ENCODE data around the gene KCNJ5.

- no peak for TF ChIP-seq POLR2AphosphoS5 (IDR thresholded peaks at IDR 0.05; ENCODE audit: low read depth)
- no peak for TF ChIP-seq GABPA (IDR thresholded peaks at IDR 0.05; ENCODE audit: low read depth)
- no peak for TF ChIP-seq CTCF (IDR thresholded peaks at IDR 0.05; ENCODE audit: insufficient read depth, low read length)
- no peak for TF ChIP-seq REST (IDR thresholded peaks at IDR 0.05; ENCODE audit: insufficient replicate concordance, low read depth)
- TF ChIP-seq SPI1 (IDR thresholded peaks at IDR 0.05; ENCODE audit: borderline replicate concordance, low read depth) = no peak
These were observed 30.6 kb downstream of the KCNJ5 start for GRCh38 chr11:128921793-128922192.

All from HL-60 (cell line).